HEK293 (cell line): ENCODE data around the gene CREBBP.

Experiments used
- CTCF ChIP-seq: fragments of 450-650 bp; formaldehyde crosslinking; IDR thresholded peaks from 2 replicates; pipeline ENCODE4 v1.5.1; 2016; ENCODE audit warnings: missing biosample characterization, missing genetic modification characterization
- YY1 ChIP-seq: fragments of 450-650 bp; formaldehyde crosslinking; IDR thresholded peaks from 2 replicates; pipeline ENCODE4 v1.5.1; 2018; ENCODE audit warnings: missing biosample characterization, missing genetic modification characterization
- ZNF138 ChIP-seq: fragments of 450-650 bp; formaldehyde crosslinking; IDR thresholded peaks from 2 replicates; pipeline ENCODE4 v1.5.1; 2016; ENCODE audit warnings: missing biosample characterization, missing genetic modification characterization, borderline replicate concordance
- ZNF24 ChIP-seq: fragments of 450-650 bp; formaldehyde crosslinking; IDR thresholded peaks from 2 replicates; pipeline ENCODE4 v1.5.1; 2016; ENCODE audit warnings: missing biosample characterization, missing genetic modification characterization
- ZNF48 ChIP-seq: fragments of 450-650 bp; formaldehyde crosslinking; IDR thresholded peaks from 2 replicates; pipeline ENCODE4 v1.5.1; 2016; ENCODE audit warnings: missing biosample characterization, missing genetic modification characterization
- TF ChIP-seq, protein P1 (sequence below): fragments of 450-650 bp; formaldehyde crosslinking; IDR thresholded peaks from 2 replicates; pipeline ENCODE4 v1.5.1; 2016; ENCODE audit warnings: missing biosample characterization, missing genetic modification characterization, borderline replicate concordance

GRCh38 chr16:3728424-3729160, 151.9 kb downstream of the CREBBP start:
- TF ChIP-seq ZNF138 (tag by site-specific recombination): no peak
- no peak for TF ChIP-seq CTCF (tag by site-specific recombination)
- no peak for TF ChIP-seq ZNF24 (tag by site-specific recombination)
- TF ChIP-seq YY1 (tag by site-specific recombination): no peak
- no peak for TF ChIP-seq ZNF48
- TF ChIP-seq, protein P1, sequence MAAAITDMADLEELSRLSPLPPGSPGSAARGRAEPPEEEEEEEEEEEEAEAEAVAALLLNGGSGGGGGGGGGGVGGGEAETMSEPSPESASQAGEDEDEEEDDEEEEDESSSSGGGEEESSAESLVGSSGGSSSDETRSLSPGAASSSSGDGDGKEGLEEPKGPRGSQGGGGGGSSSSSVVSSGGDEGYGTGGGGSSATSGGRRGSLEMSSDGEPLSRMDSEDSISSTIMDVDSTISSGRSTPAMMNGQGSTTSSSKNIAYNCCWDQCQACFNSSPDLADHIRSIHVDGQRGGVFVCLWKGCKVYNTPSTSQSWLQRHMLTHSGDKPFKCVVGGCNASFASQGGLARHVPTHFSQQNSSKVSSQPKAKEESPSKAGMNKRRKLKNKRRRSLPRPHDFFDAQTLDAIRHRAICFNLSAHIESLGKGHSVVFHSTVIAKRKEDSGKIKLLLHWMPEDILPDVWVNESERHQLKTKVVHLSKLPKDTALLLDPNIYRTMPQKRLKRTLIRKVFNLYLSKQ (tag by site-specific recombination): no peak
